Measurements from ENCODE around the gene PNMA6F.
"Not testable (repeated sequence)": the region's sequence is repeated elsewhere in the genome, so short reads cannot be mapped to it uniquely, and the experiment has no call there.

Gene PNMA6F

DNA sequence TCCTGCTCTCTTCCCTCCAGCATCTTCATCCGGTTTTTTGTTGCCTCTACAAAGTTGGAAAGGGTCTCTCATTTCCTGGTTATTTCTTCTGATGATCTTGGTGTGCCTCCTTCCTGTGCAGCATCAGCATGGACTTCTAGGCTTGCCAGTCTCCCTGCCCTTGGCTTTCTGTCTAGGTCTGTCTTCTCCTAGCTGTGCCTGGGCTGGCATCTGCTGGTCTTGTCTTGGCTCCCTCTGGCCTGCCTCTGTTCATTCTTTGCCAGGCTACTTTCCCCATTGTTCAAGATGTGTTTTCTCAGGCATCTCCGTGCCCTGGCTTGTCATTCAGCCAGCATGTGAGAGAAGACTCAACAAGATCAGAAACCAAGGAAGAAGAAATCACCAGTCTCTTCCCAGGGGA, 22.1 kb upstream of the PNMA6F start:
- Mint-ChIP-seq H3K27me3 (peaks cover 14% of the 10 kb centered on the region), H3K27ac (peak overlapping the region; percentile 77), H3K9me3 (no peaks in the 10 kb centered on the region), H3K4me3 (peak overlapping the region; percentile 13), H3K4me1 (ENCODE audit: low read depth) (peaks cover 47% of the 10 kb centered on the region), H3K36me3 (ENCODE audit: low read depth) (peaks cover 90% of the 10 kb centered on the region)
- DNase-seq: no peak

DNA sequence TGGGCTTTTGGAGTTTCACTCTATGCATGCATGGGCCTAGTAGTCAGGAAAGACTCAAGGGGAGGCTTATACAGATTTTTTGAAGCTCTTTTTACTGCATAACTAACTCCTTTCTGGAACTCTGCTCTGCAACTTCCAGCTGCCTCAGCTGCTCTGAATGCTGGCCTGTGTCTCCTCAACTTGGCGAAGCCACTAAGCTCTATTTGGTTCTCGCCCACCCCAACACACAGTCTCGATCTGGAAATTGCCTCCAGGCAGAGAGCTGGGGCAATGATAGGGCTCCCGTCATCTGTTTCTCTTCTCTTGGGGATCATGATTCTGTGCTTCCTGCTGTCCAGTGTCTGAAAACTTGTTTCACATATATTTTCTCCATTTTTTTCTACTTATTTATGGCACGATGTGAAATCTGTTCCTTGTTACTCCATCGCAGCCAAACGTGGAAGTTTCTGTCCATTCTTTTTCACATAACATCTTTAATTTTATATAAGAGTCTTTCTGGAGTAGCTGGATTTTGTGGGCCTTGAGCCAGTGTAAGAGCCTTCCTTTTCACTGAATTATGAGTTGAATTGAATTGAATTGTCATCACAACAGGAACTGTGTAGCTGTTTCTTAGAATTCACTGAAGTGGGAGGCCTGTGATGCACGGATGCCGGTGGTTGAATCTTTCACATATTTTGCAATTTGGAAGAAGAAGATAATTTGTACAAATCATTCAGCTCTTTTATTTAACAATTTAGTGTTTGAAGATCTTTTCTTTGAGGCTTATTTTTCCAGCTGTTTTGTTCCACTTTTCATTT, 21.4 kb upstream of the PNMA6F start:
- Mint-ChIP-seq H3K9me3 (no peaks in the 10 kb centered on the region), H3K36me3 (ENCODE audit: low read depth) (peaks cover 92% of the 10 kb centered on the region), H3K27me3 (peaks cover 14% of the 10 kb centered on the region), H3K27ac (peak overlapping the region; percentile 77), H3K4me1 (ENCODE audit: low read depth) (peaks cover 51% of the 10 kb centered on the region), H3K4me3 (no peak overlapping the region)
- DNase-seq: no peak

GRCh38 chrX:153340111-153340510, 18.5 kb upstream of the PNMA6F start:
- H3K36me3 Mint-ChIP-seq (ENCODE audit: low read depth): peaks cover 83% of the 10 kb centered on the region
- no peak for DNase-seq
- H3K27me3 Mint-ChIP-seq: peaks cover 21% of the 10 kb centered on the region
- peaks cover 79% of the 10 kb centered on the region for H3K4me1 Mint-ChIP-seq (ENCODE audit: low read depth)
- H3K4me3 Mint-ChIP-seq: no peak overlapping the region
- H3K27ac Mint-ChIP-seq: no peak overlapping the region
- no peaks in the 10 kb centered on the region for H3K9me3 Mint-ChIP-seq

- H3K9me3 Mint-ChIP-seq: no peaks in the 10 kb centered on the region
- H3K27me3 Mint-ChIP-seq: peaks cover 18% of the 10 kb centered on the region
- peaks cover 79% of the 10 kb centered on the region for H3K4me1 Mint-ChIP-seq (ENCODE audit: low read depth)
- peaks cover 78% of the 10 kb centered on the region for H3K36me3 Mint-ChIP-seq (ENCODE audit: low read depth)
- H3K27ac Mint-ChIP-seq: no peak overlapping the region
- H3K4me3 Mint-ChIP-seq: no peak overlapping the region
- DNase-seq: no peak
Measured at GRCh38 chrX:153339662-153340061, 18.1 kb upstream of the PNMA6F start.

- H3K4me3 Mint-ChIP-seq: no peak overlapping the region
- no peaks in the 10 kb centered on the region for H3K9me3 Mint-ChIP-seq
- peak overlapping the region; percentile 56 for H3K27ac Mint-ChIP-seq
- peaks cover 70% of the 10 kb centered on the region for H3K36me3 Mint-ChIP-seq (ENCODE audit: low read depth)
- peaks cover 10% of the 10 kb centered on the region for H3K27me3 Mint-ChIP-seq
- H3K4me1 Mint-ChIP-seq (ENCODE audit: low read depth): peaks cover 74% of the 10 kb centered on the region
- no peak for DNase-seq
Measured at GRCh38 chrX:153338836-153339235, 17.3 kb upstream of the PNMA6F start.

DNA sequence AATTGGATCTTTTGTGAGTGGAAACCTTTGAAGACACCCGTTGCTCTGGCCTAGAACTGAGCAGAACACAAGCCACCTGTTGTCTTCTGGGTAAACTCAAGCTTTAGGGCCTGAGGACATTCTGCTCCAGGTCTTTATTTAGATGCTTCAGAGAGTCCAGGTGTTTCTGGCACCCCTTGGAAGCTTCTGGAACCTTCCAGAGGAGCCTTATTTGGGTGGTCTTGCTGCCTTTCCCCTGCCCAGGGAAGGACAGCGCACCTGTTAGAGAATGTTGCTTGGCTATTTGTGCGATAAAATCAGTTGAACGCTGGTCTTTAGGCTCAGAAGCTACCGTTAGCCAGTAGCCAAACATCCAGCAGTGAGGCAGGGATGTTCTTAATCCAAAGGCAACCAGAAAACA, 15.4 kb upstream of the PNMA6F start:
- peaks cover 61% of the 10 kb centered on the region for H3K4me1 Mint-ChIP-seq (ENCODE audit: low read depth)

DNA sequence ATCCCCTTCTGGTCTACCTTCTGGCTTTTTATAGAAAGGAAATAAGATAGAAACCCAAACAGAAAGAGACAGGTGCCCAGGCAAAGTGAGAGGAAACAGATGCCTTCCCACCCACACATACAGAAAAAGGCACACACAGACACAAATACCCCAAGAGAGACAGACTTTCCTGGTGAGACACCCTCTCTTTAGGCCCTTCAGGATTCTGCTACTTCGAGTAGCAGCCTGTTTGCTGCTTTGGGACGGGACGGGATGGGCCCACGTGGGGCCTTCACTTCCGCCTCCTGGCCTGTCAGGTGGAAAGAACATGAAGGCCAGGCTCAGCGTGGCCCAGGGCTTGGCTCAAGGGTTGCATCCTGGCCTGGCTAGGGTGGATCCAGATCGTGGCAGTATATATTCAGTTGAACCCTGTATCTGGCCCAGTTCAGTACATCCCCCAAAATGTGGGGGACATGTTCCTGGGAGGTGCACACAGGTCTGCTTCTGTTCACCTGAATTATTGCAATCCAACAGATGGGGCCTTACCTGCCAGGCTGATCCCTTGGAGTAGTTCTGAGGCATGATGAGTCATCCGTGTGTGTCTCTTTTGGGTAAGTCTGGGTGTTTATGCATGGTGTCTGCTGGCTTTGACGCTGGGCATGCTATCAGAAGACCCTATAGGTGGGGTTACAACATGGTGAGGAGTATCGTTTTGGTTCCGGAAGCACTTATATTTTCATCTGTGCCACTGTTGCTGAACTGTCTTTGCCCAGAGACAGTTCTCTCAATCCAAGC, 14.7 kb upstream of the PNMA6F start:
- no peaks in the 10 kb centered on the region for H3K9me3 Mint-ChIP-seq
- H3K4me1 Mint-ChIP-seq (ENCODE audit: low read depth): peaks cover 54% of the 10 kb centered on the region
- peak overlapping the region; percentile 86 for H3K27ac Mint-ChIP-seq
- H3K27me3 Mint-ChIP-seq: peaks cover 16% of the 10 kb centered on the region
- H3K4me3 Mint-ChIP-seq: peak overlapping the region; percentile 82
- DNase-seq: no peak
- H3K36me3 Mint-ChIP-seq (ENCODE audit: low read depth): peaks cover 50% of the 10 kb centered on the region

More for the DNA sequence above, 15.4 kb upstream of the PNMA6F start:
- H3K27me3 Mint-ChIP-seq: peaks cover 13% of the 10 kb centered on the region
- H3K9me3 Mint-ChIP-seq: no peaks in the 10 kb centered on the region
- peak overlapping the region; percentile 86 for H3K27ac Mint-ChIP-seq
- H3K4me3 Mint-ChIP-seq: no peak overlapping the region
- DNase-seq: no peak
- peaks cover 57% of the 10 kb centered on the region for H3K36me3 Mint-ChIP-seq (ENCODE audit: low read depth)

- DNase-seq: no peak
- peak overlapping the region; percentile 86 for H3K27ac Mint-ChIP-seq
Measured at GRCh38 chrX:153334654-153335295, 13.2 kb upstream of the PNMA6F start.

GRCh38 chrX:153333821-153334653, 12.5 kb upstream of the PNMA6F start, which contains the start of gene ZNF275:
ZNF275 (plus strand) TSS chrX:153334153; CDS start chrX:153336680, 2,527 bp downstream.
- peak within 1 kb of the TSS; percentile 82 for H3K4me3 Mint-ChIP-seq
- H3K9me3 Mint-ChIP-seq: no peaks in the 10 kb centered on the region
- H3K4me1 Mint-ChIP-seq (ENCODE audit: low read depth): peaks cover 46% of the 10 kb centered on the region
- peak; percentile 87 for DNase-seq
- peaks cover 26% of the 10 kb centered on the region for H3K27me3 Mint-ChIP-seq
- peak within 1 kb of the TSS; percentile 86 for H3K27ac Mint-ChIP-seq
- H3K36me3 Mint-ChIP-seq (ENCODE audit: low read depth): peaks cover 30% of the 10 kb centered on the region

More at GRCh38 chrX:153334654-153335295, 13.2 kb upstream of the PNMA6F start:
- Mint-ChIP-seq H3K4me3 (peak overlapping the region; percentile 82), H3K9me3 (no peaks in the 10 kb centered on the region), H3K36me3 (ENCODE audit: low read depth) (peaks cover 36% of the 10 kb centered on the region), H3K27me3 (peaks cover 26% of the 10 kb centered on the region), H3K4me1 (ENCODE audit: low read depth) (peaks cover 48% of the 10 kb centered on the region)

GRCh38 chrX:153333266-153333665, 11.7 kb upstream of the PNMA6F start:
- Mint-ChIP-seq H3K27me3 (peaks cover 34% of the 10 kb centered on the region), H3K36me3 (ENCODE audit: low read depth) (peaks cover 22% of the 10 kb centered on the region), H3K9me3 (no peaks in the 10 kb centered on the region), H3K4me3 (peak overlapping the region; percentile 78), H3K4me1 (ENCODE audit: low read depth) (peaks cover 39% of the 10 kb centered on the region), H3K27ac (no peak overlapping the region)
- DNase-seq: no peak

- Mint-ChIP-seq H3K27me3 (peaks cover 54% of the 10 kb centered on the region), H3K4me3 (no peak overlapping the region), H3K4me1 (ENCODE audit: low read depth) (peaks cover 8% of the 10 kb centered on the region), H3K9me3 (no peaks in the 10 kb centered on the region), H3K27ac (no peak overlapping the region), H3K36me3 (ENCODE audit: low read depth) (no peaks in the 10 kb centered on the region)
- no peak for DNase-seq
Measured at GRCh38 chrX:153327561-153327960, 6.0 kb upstream of the PNMA6F start.

GRCh38 chrX:153320555-153321184, 897 bp downstream of the PNMA6F start:
- H3K27ac Mint-ChIP-seq: no peak overlapping the region

DNA sequence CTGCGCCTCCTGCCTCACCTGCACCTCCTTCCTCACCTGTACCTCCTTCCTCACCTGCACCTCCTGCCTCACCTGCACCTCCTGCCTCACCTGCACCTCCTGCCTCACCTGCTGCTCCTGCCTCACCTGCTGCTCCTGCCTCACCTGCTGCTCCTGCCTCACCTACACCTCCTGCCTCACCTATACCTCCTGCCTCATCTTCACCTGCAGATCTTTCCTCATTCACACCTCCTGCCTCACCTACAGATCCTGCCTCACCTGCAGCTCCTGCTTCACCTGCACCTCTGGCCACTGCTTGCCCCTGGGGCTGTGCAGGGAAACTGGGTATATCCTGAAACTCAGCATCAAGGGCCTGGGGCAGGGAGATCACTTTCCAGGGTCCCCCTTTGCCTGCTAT, 1.5 kb downstream of the PNMA6F start:
- not testable (repeated sequence) for H3K4me1 Mint-ChIP-seq (ENCODE audit: low read depth); H3K36me3 Mint-ChIP-seq (ENCODE audit: low read depth); H3K9me3 Mint-ChIP-seq; H3K4me3 Mint-ChIP-seq; DNase-seq; H3K27ac Mint-ChIP-seq
- peaks cover 20% of the 10 kb centered on the region for H3K27me3 Mint-ChIP-seq

More at GRCh38 chrX:153320555-153321184, 897 bp downstream of the PNMA6F start:
- H3K4me3 Mint-ChIP-seq: no peak overlapping the region
- DNase-seq: no peak
- H3K4me1 Mint-ChIP-seq (ENCODE audit: low read depth): peaks cover 8% of the 10 kb centered on the region
- peaks cover 21% of the 10 kb centered on the region for H3K27me3 Mint-ChIP-seq
- no peaks in the 10 kb centered on the region for H3K36me3 Mint-ChIP-seq (ENCODE audit: low read depth)
- no peaks in the 10 kb centered on the region for H3K9me3 Mint-ChIP-seq
